Naive thymus-derived CD8-positive, alpha-beta T cell (primary cell): Measurements from ENCODE around the gene CLTB. TPM values are rescaled to one million over a fixed set of nuclear protein-coding genes. Genes with fewer than 3 reads are reported as not detected.

Source experiments
- ATAC-seq, 2 donors: fragments of 150-1000 bp; cut with Tn5 transposase in 1 of 2; sonication (Bioruptor Pico), chemical (Tn5 transposase) in 1 of 2; 1 replicate in 1 of 2; 2 replicates in 1 of 2; pipeline ENCODE4 v1.10.0; 2021; ENCODE audit warnings: mild to moderate bottlenecking in 2 of 2, moderate library complexity in 2 of 2
- POLR2A ChIA-PET: fragments of 350-600 bp; sonication (Branson Sonifier 250); formaldehyde crosslinking; loops from one replicate; lab custom pipeline; 2021; ENCODE audit warnings: antibody characterized with exemption; lab: Charles Lee
- DNase-seq, 10 donors: peaks; one replicate each; pipeline versions ENCODE4 v3.0.0 to v3.0.0-alpha.2; 2020 to 2022
- H3K27ac Mint-ChIP-seq, 10 donors: one replicate each; pipeline ENCODE4 v1.8.0; 2020 to 2022; ENCODE audit warnings: mild to moderate bottlenecking in 10 of 10, mixed read lengths in 10 of 10, moderate library complexity in 4 of 10, inconsistent platforms in 1 of 10
- H3K27me3 Mint-ChIP-seq, 5 donors: one replicate each; pipeline ENCODE4 v1.8.0; 2021 to 2022; ENCODE audit warnings: mixed read lengths in 5 of 5
- H3K36me3 Mint-ChIP-seq, 3 donors: one replicate each; pipeline ENCODE4 v1.8.0; 2020 to 2022; ENCODE audit warnings: mixed read lengths in 3 of 3, mild to moderate bottlenecking in 2 of 3, inconsistent platforms in 1 of 3
- H3K4me1 Mint-ChIP-seq, 4 donors: one replicate each; pipeline ENCODE4 v1.8.0; 2021 to 2022; ENCODE audit warnings: mixed read lengths in 4 of 4
- H3K4me3 Mint-ChIP-seq, 10 donors: one replicate each; pipeline ENCODE4 v1.8.0; 2020 to 2022; ENCODE audit warnings: mild to moderate bottlenecking in 10 of 10, mixed read lengths in 10 of 10, moderate library complexity in 6 of 10, inconsistent platforms in 1 of 10
- H3K9me3 Mint-ChIP-seq, 9 donors: one replicate each; pipeline ENCODE4 v1.8.0; 2020 to 2022; ENCODE audit warnings: mixed read lengths in 9 of 9, mild to moderate bottlenecking in 3 of 9, inconsistent platforms in 1 of 9, moderate library complexity in 1 of 9
- polyA plus RNA-seq, 3 donors: library from polyadenylated mRNA; unstranded; fragments of 300-500 nt; fragmentation: Illumina TruSeq; gene quantifications; one replicate each; pipeline ENCODE4 v1.2.3, GENCODE V29; 2021
- total RNA-seq, 8 experiments: library from RNA in 2 of 8; stranded (reverse) in 2 of 8; gene quantifications; one replicate each; pipeline ENCODE4 v1.2.3 and lab custom pipeline; 2021 to 2026

Gene CLTB
- total and polyA plus RNA-seq, 5 experiments from 2014 or later: 34.4 to 82.7 (median 69.2) TPM

DNA sequence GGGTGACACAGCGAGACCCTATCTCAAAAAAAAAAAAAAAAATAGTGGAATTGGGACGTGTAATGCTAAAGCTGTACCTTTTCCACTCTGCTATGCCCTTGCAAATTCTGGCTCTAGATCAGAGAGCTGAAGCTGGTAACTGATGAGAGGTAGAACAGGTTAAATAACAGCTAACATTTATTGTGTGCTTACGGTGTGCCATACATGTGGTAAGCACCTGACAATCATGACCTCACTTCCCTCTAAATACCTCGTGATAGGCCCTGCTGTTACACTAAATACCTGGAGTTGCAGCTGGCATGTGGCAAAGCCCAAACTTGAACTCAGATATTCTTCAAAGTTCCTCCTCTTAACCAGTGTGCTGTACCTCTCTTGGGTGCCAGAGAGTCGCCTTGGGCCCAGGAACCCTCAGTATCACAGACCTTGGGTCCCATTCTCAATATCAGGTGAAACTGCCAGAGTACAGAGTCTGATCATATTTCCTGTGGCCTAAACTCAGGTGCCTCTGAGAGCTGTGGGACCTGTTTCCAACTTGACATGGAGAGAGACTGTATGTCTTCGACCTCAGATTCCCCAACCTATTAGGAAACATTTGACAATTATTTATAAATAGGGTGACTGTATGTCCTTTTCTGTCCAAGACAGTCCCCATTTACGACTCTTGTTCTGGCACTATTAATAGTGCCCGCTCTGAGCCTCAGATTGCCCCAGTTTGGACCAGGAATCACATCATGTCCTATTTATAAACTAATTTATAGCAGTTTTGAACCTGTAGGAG, 46.2 kb downstream of the CLTB start:
- Mint-ChIP-seq H3K27me3 (no peaks in the 10 kb centered on the region), H3K36me3 (peaks cover 0 to 36% (median 2%) of the 10 kb centered on the region in 3 donors), H3K4me1 (peaks cover 7 to 13% (median 11%) of the 10 kb centered on the region in 4 donors), H3K27ac (no peak overlapping the region), H3K9me3 (no peaks in the 10 kb centered on the region), H3K4me3 (no peak overlapping the region)
- no peak for ATAC-seq
- DNase-seq: no peak
- POLR2A ChIA-PET: interaction anchor here (0.9 kb wide), 1 partner anchor 8 kb away, joined by 3 read pairs; the partner anchor contains the start of gene KIAA1191

DNA sequence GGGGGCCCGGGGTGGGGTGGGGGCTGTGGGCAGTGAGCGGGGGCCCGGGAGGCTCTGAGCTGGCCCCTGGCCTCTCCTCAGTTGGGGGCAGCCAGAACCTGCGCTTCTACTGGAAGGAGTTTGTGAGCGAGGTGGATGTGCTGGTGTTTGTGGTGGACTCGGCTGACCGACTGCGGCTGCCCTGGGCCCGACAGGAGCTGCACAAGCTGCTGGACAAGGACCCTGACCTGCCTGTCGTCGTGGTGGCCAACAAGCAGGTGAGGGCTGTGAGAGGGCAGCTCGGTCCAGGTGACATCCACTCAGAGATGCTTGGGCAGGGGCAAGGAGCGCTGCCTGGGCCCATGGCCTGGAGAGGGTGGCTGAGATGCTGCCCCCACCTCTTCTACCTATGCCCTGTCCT, 47.6 kb downstream of the CLTB start:
- Mint-ChIP-seq H3K27ac (no peak overlapping the region), H3K27me3 (no peaks in the 10 kb centered on the region), H3K9me3 (no peaks in the 10 kb centered on the region), H3K36me3 (peaks cover 0 to 36% (median 2%) of the 10 kb centered on the region in 3 donors), H3K4me1 (peaks cover 7 to 21% (median 15%) of the 10 kb centered on the region in 4 donors), H3K4me3 (no peak overlapping the region)
- no peak for DNase-seq
- POLR2A ChIA-PET: interaction anchor here (2.5 kb wide), 1 partner anchor 13 kb away, joined by 6 read pairs; no protein-coding TSS in a partner anchor
- no peak for ATAC-seq

DNA sequence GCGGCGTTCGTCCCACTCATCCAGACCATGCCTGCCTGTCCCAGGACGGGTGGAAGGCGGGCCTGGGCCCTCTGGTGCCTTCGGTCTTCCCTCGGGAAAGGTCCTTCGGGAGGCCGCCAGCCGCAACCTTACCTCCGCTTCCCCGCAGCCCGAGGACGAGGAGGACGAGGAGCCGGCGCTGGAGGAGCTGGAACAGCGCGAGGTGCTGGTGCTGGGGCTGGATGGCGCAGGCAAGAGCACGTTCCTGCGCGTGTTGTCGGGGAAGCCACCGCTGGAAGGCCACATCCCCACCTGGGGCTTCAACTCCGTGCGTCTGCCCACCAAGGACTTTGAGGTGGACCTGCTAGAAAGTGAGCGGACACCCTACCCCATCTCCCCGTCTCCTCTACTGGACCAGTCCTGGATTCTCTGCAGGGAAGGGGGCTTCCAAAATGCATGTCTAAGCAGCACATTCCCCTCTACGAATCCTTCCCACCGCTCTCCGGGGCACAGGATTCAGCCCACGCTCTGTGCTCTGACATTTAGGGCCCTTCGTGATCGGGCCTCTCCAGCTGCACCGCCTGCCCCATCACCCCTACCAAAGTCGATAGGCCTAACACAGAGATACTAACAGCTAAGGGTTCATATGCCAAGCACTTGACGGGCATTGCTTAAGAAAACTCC, 50.0 kb downstream of the CLTB start:
- no peaks in the 10 kb centered on the region for H3K27me3 Mint-ChIP-seq
- POLR2A ChIA-PET: interaction anchor here (0.7 to 2.5 kb wide), 3 partner anchors 11 to 48 kb away, joined by 4 to 9 read pairs (median 6); no protein-coding TSS in a partner anchor
- H3K9me3 Mint-ChIP-seq: no peaks in the 10 kb centered on the region
- peak overlapping the region in 9 of 10 donors; percentile 1 to 81 (median 65) for H3K27ac Mint-ChIP-seq
- H3K4me3 Mint-ChIP-seq: peak overlapping the region; percentile 60 to 91 (median 80)
- DNase-seq (no peak), ATAC-seq (no peak)
- peaks cover 0 to 27% (median 0%) of the 10 kb centered on the region in 3 donors for H3K36me3 Mint-ChIP-seq
- H3K4me1 Mint-ChIP-seq: peaks cover 14 to 35% (median 23%) of the 10 kb centered on the region in 4 donors

DNA sequence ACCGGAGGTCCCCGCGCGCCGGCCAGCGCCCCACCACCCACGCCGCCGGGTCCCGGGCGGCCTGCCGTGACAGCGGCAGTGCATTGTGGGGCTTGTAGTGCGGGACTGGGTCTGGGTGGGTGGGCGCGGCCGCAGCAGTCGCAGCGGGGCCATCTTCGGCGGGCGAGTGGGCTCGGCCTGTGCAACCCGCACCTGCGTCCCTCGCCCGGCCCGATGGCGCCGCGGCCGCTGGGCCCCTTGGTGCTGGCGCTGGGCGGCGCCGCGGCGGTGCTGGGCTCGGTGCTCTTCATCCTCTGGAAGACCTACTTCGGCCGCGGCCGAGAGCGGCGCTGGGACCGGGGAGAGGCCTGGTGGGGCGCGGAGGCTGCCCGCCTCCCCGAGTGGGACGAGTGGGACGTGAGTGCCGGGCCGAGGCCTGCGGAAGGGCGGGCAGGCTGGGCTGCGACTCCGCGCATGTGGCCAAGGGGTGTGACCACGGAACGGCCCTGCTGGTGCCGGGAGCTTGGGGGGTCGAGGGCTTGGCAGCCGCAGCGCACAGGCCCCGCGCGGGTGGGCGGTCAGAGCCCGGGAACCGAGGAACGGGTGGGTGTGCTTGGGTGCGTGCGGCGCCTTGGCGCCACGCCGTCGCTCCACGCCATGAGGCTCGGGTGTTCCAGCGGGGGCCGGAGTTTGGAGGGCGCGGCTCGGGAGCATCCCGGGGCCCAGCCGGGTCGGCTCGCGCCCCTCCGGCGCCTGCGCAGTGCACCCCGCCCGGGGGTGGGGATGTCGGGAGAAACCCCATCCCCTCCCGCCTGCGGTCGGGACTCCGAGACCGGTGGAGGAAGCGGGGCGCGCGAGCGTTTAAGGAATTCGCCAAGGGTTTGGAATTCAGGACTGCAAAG, 50.7 kb downstream of the CLTB start, which contains the start of gene ARL10:
TSS of gene ARL10 (plus strand) at position 137 of the 881 bp plus-strand sequence. CDS start at position 214, 77 bp downstream.
- Mint-ChIP-seq H3K36me3 (peaks cover 0 to 21% (median 0%) of the 10 kb centered on the region in 3 donors), H3K4me1 (peaks cover 14 to 38% (median 23%) of the 10 kb centered on the region in 4 donors), H3K27me3 (no peaks in the 10 kb centered on the region), H3K9me3 (no peaks in the 10 kb centered on the region), H3K27ac (peak within 1 kb of the TSS; percentile 25 to 88 (median 72)), H3K4me3 (peak within 1 kb of the TSS; percentile 72 to 91 (median 80))
- POLR2A ChIA-PET: interaction anchor here (1.0 to 1.1 kb wide), 2 partner anchors 23 to 49 kb away, joined by 3 to 9 read pairs; partner anchors contain the start of genes HIGD2A and NOP16
- DNase-seq: peak; percentile 25 to 72 (median 41)
- peak; percentile 11 to 51 for ATAC-seq

DNA sequence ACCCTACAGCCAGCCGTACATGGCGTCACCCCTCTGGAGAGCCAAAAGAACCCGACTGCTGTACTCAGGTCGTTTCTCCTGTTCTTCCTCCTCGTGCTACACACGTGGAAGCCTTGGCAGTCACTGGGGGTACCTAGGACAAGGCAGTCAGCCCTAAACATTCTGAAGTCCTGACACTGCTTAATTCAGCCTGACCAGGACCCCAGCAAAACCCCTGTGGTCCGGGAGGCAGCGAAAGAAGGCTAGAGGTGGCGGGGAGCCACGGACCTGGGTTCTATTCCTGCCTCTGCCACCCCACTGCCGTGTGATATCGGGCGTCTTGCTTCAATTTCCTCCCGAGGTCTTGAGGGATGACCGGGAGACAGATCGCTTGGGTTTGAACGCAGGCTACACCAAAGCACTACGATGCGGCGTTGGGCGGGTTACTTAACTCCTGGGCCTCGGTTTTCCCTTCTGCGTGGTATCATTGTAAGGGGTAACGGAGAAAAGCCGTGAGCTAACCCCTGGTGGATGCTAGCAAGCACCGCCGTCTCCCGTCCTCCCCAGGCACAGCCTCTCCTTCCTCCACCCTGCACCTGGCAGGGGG, 51.5 kb downstream of the CLTB start:
- peak overlapping the region in 9 of 10 donors; percentile 25 to 88 (median 71) for H3K27ac Mint-ChIP-seq
- ATAC-seq (no peak), DNase-seq (peak in 2 of 10 donors; percentile 45 to 63)
- H3K4me1 Mint-ChIP-seq: peaks cover 14 to 41% (median 24%) of the 10 kb centered on the region in 4 donors
- no peaks in the 10 kb centered on the region for H3K9me3 Mint-ChIP-seq
- peak overlapping the region; percentile 70 to 85 (median 78) for H3K4me3 Mint-ChIP-seq
- POLR2A ChIA-PET: interaction anchor here (1.0 to 1.1 kb wide), 2 partner anchors 23 to 49 kb away, joined by 3 to 9 read pairs; partner anchors contain the start of genes HIGD2A and NOP16
- H3K27me3 Mint-ChIP-seq: no peaks in the 10 kb centered on the region
- H3K36me3 Mint-ChIP-seq: peaks cover 0 to 16% (median 0%) of the 10 kb centered on the region in 3 donors

DNA sequence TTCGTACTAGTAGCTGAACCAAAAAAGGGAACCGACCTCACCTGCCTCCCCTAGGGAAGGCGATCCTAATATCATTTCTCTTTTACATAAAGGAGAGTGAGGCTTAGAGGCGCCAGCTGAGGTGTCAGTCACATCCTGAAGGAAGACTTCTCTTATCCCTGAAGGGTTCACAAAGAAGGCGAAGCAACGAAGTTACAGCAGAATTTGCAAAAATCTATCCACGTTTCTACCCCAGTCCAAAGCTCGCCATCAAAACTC, 54.2 kb downstream of the CLTB start:
- Mint-ChIP-seq H3K9me3 (no peaks in the 10 kb centered on the region), H3K27ac (peak overlapping the region; percentile 91 to 99 (median 98)), H3K27me3 (no peaks in the 10 kb centered on the region), H3K4me3 (peak overlapping the region; percentile 94 to 99 (median 97)), H3K36me3 (peaks cover 0 to 20% (median 2%) of the 10 kb centered on the region in 3 donors), H3K4me1 (peaks cover 16 to 57% (median 36%) of the 10 kb centered on the region in 4 donors)
- POLR2A ChIA-PET: interaction anchor here (0.6 to 4.0 kb wide), 12 partner anchors 9 to 665 kb away, joined by 3 to 58 read pairs (median 4); partner anchors contain the start of genes FAF2, HIGD2A, NOP16 and RNF44
- ATAC-seq (no peak), DNase-seq (no peak)

DNA sequence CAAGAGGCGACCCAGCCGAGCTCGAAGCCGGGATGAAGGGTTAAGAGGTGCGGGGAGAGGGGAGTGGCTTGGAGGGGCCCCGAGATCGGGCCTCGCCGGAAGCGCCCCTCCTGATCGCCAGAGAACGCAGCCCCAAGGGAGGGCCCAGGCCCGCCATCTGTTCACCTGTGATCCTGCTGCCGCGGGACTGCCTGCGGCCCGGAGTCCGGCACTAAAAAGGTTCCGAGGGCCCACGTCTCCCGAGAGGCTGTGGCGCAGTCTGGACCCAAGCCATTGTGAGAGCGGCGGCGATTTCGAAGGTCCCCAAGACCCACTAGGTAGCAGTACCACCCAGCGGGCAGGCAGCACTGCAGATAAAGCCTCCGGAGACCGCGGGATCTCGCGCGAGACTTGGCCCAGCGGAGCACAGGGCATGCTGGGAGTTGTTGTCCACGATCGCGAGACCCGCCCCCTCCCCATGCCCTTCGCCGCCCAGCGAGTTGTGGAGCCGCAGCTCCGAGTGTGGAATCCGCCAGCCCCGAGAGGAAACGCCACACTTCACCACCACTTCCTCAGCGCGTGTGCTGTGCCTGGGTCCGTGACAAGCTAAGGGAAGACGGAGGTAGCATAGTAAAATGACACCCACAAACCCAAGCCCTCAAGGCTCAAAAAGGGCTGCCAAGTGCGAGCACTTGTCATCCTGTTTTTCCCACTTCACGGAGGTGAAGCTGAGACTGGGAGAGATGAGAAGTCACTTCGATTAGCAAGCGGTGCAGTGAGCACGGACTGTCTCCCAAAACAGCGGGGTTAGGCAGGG, 54.7 kb downstream of the CLTB start, which contains the start of gene KIAA1191:
TSS of gene KIAA1191 (minus strand) at position 328 of the 796 bp plus-strand sequence. CDS start 2,256 bp downstream, outside the sequence.
- Mint-ChIP-seq H3K9me3 (no peaks in the 10 kb centered on the region), H3K27ac (peak within 1 kb of the TSS; percentile 91 to 99 (median 98)), H3K4me1 (peaks cover 15 to 57% (median 36%) of the 10 kb centered on the region in 4 donors), H3K4me3 (peak within 1 kb of the TSS; percentile 94 to 99 (median 97)), H3K27me3 (no peaks in the 10 kb centered on the region), H3K36me3 (peaks cover 0 to 23% (median 2%) of the 10 kb centered on the region in 3 donors)
- peak; percentile 87 to 98 (median 92) for DNase-seq
- POLR2A ChIA-PET: interaction anchor here (0.6 to 4.0 kb wide), 14 partner anchors 9 to 285 kb away, joined by 3 to 58 read pairs (median 4); partner anchors contain the start of genes FAF2, HIGD2A, NOP16 and RNF44
- peak; percentile 87 to 89 for ATAC-seq

DNA sequence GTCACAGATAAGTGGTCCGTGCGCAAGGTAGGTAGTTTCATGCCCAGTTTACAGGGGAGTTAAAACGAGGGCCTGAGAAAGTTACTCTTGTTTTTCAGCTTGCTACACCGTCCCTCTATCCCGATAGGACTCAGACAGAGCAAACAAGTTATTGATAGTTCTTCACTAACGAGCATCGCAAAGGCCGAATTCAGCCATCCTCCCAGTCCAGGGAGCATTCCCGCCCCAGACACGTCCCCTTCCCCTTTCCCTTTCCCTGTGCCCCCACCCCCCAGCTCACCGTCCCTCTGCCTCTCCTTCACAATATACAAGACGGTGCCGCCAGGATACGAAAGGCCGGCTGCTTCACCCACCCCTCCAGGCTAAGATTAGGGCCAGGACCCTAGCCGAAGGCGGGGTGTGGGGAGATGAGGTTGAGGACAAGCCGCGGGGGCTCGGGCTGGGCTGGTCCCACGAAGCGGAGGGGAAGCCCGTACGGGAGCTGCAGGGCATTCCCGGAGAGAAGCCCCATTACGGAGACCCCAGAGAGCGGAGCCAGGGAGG, 55.4 kb downstream of the CLTB start:
- no peaks in the 10 kb centered on the region for H3K9me3 Mint-ChIP-seq
- peak overlapping the region; percentile 86 to 99 (median 98) for H3K27ac Mint-ChIP-seq
- POLR2A ChIA-PET: interaction anchor here (0.6 to 4.0 kb wide), 10 partner anchors 11 to 286 kb away, joined by 3 to 58 read pairs (median 4); partner anchors contain the start of genes HIGD2A, NOP16 and RNF44
- ATAC-seq (no peak), DNase-seq (peak in 1 of 10 donors; percentile 8)
- no peaks in the 10 kb centered on the region for H3K27me3 Mint-ChIP-seq
- H3K36me3 Mint-ChIP-seq: peaks cover 0 to 28% (median 2%) of the 10 kb centered on the region in 3 donors
- peak overlapping the region; percentile 94 to 99 (median 97) for H3K4me3 Mint-ChIP-seq
- peaks cover 13 to 61% (median 38%) of the 10 kb centered on the region in 4 donors for H3K4me1 Mint-ChIP-seq

DNA sequence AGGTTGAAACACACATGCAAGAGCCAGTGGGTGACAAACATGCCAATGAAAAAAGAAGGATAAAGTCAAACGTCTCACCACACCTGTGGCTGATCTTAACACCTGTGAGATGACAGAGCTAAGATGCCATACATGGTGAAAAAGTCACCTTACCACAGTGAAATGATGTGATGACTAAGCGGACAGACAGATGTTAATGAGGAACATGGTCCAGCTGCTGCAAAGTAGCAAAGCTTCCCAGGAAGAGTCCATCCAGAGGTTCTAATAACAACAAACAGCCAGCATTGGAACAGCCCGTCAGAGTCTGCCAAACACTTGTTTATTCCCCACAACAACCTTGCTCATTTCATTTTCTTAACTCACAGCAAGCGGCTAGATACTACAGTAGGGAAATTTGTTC, 56.7 kb downstream of the CLTB start:
- Mint-ChIP-seq H3K27me3 (no peaks in the 10 kb centered on the region), H3K4me3 (peak overlapping the region; percentile 49 to 85 (median 74)), H3K36me3 (peaks cover 0 to 39% (median 6%) of the 10 kb centered on the region in 3 donors), H3K27ac (peak overlapping the region in 9 of 10 donors; percentile 19 to 80 (median 56)), H3K4me1 (peaks cover 17 to 67% (median 40%) of the 10 kb centered on the region in 4 donors), H3K9me3 (no peaks in the 10 kb centered on the region)
- ATAC-seq (no peak), DNase-seq (no peak)
- POLR2A ChIA-PET: interaction anchor here (1.0 to 4.0 kb wide), 3 partner anchors 29 to 177 kb away, joined by 3 to 58 read pairs (median 3); partner anchors contain the start of genes HIGD2A, NOP16 and RNF44

DNA sequence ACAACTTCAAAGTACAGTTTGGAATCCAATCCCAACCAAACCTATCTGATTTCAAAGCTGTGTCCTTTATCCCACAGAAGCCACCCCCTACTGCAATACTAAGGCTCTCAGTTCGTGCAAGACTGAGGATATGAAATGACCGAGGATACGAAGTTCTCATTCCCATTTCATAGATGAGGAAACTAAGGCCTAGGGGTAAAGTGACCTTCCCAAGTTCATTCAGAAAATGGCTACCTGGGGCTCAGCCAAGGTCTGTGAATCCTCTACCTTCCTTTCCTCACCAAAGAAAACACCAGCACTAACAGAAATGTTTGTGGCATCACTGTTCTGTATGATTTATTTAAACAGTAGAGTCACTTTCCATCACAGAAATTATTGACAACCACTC, 60.2 kb downstream of the CLTB start:
- Mint-ChIP-seq H3K4me3 (no peak overlapping the region), H3K27ac (peak overlapping the region in 1 of 10 donors; percentile 65), H3K36me3 (peaks cover 0 to 74% (median 10%) of the 10 kb centered on the region in 3 donors), H3K9me3 (no peaks in the 10 kb centered on the region), H3K4me1 (peaks cover 23 to 61% (median 41%) of the 10 kb centered on the region in 4 donors), H3K27me3 (no peaks in the 10 kb centered on the region)
- DNase-seq (no peak), ATAC-seq (no peak)
- POLR2A ChIA-PET: interaction anchor here (2.1 kb wide), 1 partner anchor 11 kb away, joined by 6 read pairs; no protein-coding TSS in a partner anchor
